ENCODE measurements around the gene ALX4.

ALX4 gene

GRCh38 chr11:44250421-44250820 is 59.5 kb downstream of the ALX4 start:
- DNase-seq (ENCODE audit: insufficient read length, low spot score) (no peak), FAIRE-seq (no peak)
- TF ChIP-seq, protein P1, sequence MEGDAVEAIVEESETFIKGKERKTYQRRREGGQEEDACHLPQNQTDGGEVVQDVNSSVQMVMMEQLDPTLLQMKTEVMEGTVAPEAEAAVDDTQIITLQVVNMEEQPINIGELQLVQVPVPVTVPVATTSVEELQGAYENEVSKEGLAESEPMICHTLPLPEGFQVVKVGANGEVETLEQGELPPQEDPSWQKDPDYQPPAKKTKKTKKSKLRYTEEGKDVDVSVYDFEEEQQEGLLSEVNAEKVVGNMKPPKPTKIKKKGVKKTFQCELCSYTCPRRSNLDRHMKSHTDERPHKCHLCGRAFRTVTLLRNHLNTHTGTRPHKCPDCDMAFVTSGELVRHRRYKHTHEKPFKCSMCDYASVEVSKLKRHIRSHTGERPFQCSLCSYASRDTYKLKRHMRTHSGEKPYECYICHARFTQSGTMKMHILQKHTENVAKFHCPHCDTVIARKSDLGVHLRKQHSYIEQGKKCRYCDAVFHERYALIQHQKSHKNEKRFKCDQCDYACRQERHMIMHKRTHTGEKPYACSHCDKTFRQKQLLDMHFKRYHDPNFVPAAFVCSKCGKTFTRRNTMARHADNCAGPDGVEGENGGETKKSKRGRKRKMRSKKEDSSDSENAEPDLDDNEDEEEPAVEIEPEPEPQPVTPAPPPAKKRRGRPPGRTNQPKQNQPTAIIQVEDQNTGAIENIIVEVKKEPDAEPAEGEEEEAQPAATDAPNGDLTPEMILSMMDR (IDR thresholded peaks at IDR 0.05; ENCODE audit: insufficient read depth, missing control alignments) = no peak

- no peak for FAIRE-seq
- no peak for DNase-seq (ENCODE audit: insufficient read length, low spot score)
Observed at GRCh38 chr11:44248109-44248508, 61.8 kb downstream of the ALX4 start.

DNA sequence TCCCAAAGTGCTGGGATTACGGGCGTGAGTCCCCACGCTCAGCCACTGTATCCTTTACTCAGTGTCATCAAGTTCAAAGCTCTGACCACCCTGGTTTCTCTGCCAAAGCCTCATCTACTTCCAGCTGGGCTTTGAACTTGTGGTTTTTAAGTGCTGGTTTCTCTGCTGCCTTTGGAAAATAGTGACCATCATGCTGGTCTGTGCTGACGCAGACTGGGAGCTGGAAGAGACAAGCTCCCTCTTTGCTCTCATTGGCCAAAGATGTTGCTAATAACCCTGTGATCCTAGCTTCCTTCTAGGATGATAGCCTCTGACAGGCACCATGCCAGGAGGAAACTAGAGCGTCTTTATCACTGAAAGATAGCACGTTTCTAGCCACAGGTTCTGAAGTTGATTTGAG is 62.4 kb downstream of the ALX4 start:
- FAIRE-seq (no peak), DNase-seq (ENCODE audit: insufficient read length, low spot score) (no peak)
- TF ChIP-seq, protein P1 (IDR thresholded peaks at IDR 0.05; ENCODE audit: insufficient read depth, missing control alignments) = no peak

More at GRCh38 chr11:44248109-44248508, 61.8 kb downstream of the ALX4 start:
- TF ChIP-seq, protein P1 (IDR thresholded peaks at IDR 0.05; ENCODE audit: insufficient read depth, missing control alignments) = no peak

DNA sequence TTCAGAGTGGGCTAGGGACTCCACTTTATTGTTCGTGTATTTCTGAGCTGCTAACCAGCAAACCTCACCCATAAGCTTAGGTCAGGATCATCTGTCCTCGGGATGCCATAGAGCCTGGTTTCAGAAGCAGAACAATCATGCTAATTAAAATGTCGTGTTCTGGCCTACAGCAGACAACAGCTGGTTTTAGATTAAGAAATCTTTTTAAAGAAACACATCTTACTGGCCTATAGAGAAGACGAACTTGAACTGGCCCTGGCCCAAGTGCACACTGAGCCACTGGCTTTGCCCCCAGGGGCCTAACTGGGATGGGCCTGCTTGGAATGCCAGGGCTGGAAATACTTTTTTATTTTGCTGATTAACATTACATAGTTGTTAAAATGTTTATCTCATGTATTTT is 63.2 kb downstream of the ALX4 start:
- TF ChIP-seq, protein P1 (IDR thresholded peaks at IDR 0.05; ENCODE audit: insufficient read depth, missing control alignments) = no peak
- no peak for FAIRE-seq
- no peak for DNase-seq (ENCODE audit: insufficient read length, low spot score)

DNA sequence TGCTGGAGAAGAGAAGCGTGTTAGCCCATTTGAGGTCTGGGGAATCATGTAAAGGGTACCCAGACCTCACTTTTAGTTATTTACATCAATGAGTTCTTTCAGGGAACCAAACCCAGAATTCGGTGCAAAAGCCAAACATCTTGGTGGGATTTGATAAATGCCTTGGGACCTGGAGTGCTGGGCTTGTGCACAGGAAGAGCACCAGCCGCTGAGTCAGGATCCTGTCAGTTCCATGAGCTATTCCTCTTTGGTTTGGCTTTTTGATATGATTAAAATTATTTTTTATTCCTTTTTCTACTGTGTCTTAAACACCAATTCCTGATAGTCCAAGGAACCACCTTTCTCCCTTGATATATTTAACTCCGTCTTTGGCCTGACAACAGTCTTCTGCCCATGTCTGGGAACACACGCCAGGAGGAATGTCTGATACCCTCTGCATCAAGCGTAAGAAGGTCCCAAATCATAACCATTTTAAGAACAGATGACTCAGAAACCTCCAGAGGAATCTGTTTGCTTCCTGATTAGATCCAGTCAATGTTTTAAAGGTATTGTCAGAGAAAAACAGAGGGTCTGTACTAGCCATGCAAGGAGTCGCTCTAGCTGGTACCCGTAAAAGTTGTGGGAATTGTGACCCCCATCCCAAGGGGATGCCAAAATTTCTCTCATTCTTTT is 65.2 kb downstream of the ALX4 start:
- TF ChIP-seq, protein P1 (IDR thresholded peaks at IDR 0.05; ENCODE audit: insufficient read depth, missing control alignments) = no peak
- DNase-seq (ENCODE audit: insufficient read length, low spot score) (no peak), FAIRE-seq (no peak)

GRCh38 chr11:44243595-44244343 is 66.2 kb downstream of the ALX4 start:
- no peak for FAIRE-seq
- TF ChIP-seq, protein P1 (IDR thresholded peaks at IDR 0.05; ENCODE audit: insufficient read depth, missing control alignments) = no peak
- no peak for DNase-seq (ENCODE audit: insufficient read length, low spot score)

DNA sequence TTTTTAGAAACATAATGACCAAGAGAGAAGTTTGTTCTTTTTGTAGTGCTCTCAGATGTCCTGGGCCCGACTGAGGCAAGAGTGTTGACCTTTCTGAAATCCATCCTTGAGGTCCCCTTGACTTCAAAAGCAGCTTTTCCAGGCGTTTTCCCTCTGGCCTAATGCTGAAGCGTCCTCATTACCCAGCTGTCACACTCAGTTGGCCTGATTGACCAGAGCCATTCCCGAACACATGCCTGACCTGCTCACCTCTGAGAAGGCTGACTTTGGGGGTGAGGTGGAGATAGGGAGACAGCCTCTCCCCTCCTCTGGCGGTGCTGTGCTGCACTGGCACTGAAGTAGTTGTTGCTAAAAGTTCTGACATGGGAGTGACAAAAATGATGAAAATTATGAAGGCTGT is 66.9 kb downstream of the ALX4 start:
- no peak for DNase-seq (ENCODE audit: insufficient read length, low spot score)
- TF ChIP-seq, protein P1 (IDR thresholded peaks at IDR 0.05; ENCODE audit: insufficient read depth, missing control alignments) = no peak

More for the DNA sequence above, 66.9 kb downstream of the ALX4 start:
- no peak for FAIRE-seq

All from D721Med (cell line).